Transverse colon (tissue), 4 donors: ENCODE results near the gene DMRTC1B.
"Not testable (repeated sequence)": the region's sequence is repeated elsewhere in the genome, so short reads cannot be mapped to it uniquely, and the experiment has no call there.

Source experiments
- CTCF ChIP-seq, 5 experiments: fragments of 200-600 bp in 3 of 5; fragments of 450-650 bp in 2 of 5; sonication (generic) in 3 of 5; IDR thresholded peaks; 1 replicate in 2 of 5; 2 replicates in 3 of 5; pipeline ENCODE4 v1.5.1; 2016 to 2017; ENCODE audit warnings: antibody characterized with exemption in 5 of 5, inconsistent platforms in 3 of 5, mild to moderate bottlenecking in 2 of 5, moderate library complexity in 1 of 5
- EP300 ChIP-seq: sonication (generic); formaldehyde crosslinking; IDR thresholded peaks from one replicate; pipeline ENCODE4 v1.6.1; 2017; ENCODE audit warnings: antibody characterized with exemption, low read depth
- POLR2A ChIP-seq: fragments of 450-650 bp; IDR thresholded peaks from one replicate; pipeline ENCODE4 v1.6.1; 2016; ENCODE audit warnings: antibody characterized with exemption, mild to moderate bottlenecking, moderate library complexity
- POLR2AphosphoS5 ChIP-seq, 3 donors: sonication (generic); formaldehyde crosslinking; IDR thresholded peaks; one replicate each; pipeline ENCODE4 v1.6.1; 2016; ENCODE audit warnings: antibody characterized with exemption in 3 of 3

- TF ChIP-seq POLR2A; EP300; POLR2AphosphoS5 (IDR thresholded peaks at IDR 0.05); CTCF (IDR thresholded peaks at IDR 0.05): not testable (repeated sequence)
Observed at GRCh38 chrX:72782560-72782959, 5.9 kb downstream of the DMRTC1B start, which contains the start of gene FAM236B.
